ENCODE results near the gene GPR108.

The GPR108 gene

DNA sequence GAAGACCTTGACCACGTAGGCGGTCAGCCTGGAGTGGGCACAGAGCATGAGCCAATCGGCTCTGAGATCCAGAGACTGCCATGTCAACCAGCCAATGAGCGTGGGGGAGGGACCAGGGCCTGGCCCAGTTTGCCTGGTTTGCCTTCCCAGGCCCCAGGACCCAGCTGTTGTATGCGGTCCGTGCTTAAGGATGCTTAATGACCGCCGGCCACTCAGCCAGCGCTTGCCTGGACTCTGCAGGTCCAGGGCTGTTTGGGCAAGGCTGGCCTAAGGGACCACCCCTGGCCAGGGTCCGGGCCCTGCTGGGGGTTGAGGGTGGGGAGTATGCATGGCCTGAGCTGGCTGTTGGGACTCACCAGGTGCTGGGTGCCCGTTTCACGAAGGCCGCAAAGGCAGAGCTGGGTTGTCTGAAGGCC, 44.3 kb downstream of the GPR108 start:
- no peak overlapping the region for H3K4me3 ChIP-seq (ENCODE audit: low read length)
- no peak for DNase-seq (ENCODE audit: low read depth, low spot score)

DNA sequence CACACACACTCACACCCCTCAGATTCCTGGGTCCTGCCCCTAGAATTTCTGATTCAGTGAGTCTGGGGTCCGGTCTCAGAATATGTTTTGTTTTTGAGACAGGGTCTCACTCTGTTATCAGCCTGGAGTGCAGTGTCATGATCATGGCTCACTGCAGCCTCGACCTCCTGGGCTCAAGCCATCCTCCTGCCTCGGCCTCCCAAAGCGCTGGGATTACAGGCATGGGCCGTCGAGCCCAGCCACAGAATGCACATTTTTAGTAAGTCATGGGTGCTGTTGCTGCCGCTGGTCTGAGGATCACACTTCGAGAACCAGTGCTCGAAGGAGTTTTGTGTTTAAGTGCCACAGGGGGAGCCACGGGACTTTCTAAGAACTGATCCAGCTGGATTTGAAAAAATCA, 45.4 kb downstream of the GPR108 start:
- no peak for DNase-seq (ENCODE audit: low read depth, low spot score)
- H3K4me3 ChIP-seq (ENCODE audit: low read length), result no peak overlapping the region

DNA sequence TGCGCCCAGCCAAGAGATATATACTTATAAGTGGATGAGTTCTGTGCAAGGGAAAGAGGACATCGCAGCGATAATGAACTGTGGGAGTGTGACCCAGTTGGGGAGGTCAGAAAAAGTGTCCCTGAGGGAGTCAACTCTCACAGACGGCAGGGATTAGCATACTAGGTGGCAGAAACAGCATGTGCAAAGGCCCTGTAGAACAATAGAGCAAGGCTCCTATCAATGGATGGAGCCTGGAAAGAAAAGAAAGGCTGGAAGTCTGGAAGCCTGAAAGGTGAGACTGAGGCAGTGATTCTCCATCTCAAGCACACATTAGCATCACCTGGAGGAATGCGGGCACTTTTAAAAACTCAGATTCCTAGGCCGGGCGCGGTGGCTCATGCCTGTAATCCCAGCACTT, 46.0 kb downstream of the GPR108 start:
- no peak overlapping the region for H3K4me3 ChIP-seq (ENCODE audit: low read length)
- DNase-seq (ENCODE audit: low read depth, low spot score), result no peak

- no peak for DNase-seq (ENCODE audit: low read depth, low spot score)
- no peak overlapping the region for H3K4me3 ChIP-seq (ENCODE audit: low read length)
These were observed 47.1 kb downstream of the GPR108 start for GRCh38 chr19:6690160-6690885.

- DNase-seq (ENCODE audit: low read depth, low spot score), result no peak
- no peak overlapping the region for H3K4me3 ChIP-seq (ENCODE audit: low read length)
These were observed 50.3 kb downstream of the GPR108 start for GRCh38 chr19:6687114-6687513.

DNA sequence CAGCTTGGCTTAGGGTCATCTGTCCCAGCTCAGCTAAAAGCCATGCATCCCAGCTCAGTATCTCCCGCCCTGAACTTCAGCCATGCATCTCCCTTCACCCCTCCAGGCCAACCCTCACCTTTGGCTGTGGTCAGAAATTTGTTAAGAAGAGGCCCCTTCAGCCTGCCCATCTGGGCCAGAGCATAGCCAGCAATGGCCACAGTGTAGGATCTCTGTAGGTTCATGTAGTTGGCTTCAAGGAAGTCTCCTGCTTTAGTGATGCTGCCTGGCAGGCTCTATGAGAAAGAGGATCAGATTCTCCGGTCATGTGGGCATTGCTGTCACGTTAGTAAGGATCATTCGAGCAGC, 50.8 kb downstream of the GPR108 start:
- no peak for DNase-seq (ENCODE audit: low read depth, low spot score)
- no peak overlapping the region for H3K4me3 ChIP-seq (ENCODE audit: low read length)

DNA sequence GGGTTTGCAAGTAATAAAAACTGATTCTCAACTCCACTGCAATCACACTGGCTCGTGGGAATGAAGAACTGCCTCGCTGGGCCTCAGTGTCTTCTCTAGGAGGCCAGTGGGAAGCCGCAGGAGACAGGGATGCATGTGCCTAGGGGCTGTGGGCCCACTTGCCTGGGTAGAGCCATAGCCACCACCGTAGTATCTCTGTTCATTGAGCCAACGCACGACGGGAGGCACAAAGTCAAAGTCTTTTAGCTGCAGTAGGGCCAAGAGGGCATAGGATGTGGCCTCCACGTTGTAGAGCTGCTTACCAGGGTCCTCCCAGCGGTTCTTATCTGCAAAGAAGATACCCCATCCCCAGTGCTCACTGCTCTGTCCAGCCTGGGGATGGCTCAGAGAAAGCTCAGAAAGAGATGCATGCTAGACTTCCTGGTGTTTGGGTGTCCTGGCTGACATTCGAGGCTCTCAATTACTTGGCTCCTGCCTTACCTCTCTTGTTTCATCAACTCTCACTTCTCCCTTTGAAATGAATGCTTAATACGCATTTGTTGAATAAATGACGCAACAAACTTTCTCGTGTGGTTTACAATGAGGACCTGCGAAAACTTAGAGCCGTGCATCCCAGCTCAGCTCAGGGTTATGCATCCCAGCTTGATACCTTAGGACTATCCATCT, 51.3 kb downstream of the GPR108 start:
- H3K4me3 ChIP-seq (ENCODE audit: low read length), result no peak overlapping the region
- DNase-seq (ENCODE audit: low read depth, low spot score), result no peak

DNA sequence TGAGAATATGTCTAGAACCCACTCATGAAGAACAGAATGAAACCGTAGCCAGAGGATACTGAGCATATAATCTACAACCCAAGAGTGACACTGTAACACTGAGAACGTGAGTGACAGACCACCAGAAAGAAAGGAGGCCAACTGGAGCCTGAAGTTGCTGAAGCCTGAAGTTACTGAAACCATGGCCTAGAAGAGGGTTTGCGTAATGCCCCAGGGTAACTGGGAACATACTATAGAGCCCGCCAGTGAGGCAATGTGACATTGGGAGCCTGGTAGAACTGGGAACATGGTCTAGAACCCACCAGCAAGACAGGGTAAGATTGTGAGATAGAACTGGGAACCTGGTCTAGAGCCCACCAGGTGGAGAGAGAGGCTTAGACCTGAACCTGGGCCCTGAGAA, 51.9 kb downstream of the GPR108 start:
- no peak overlapping the region for H3K4me3 ChIP-seq (ENCODE audit: low read length)
- DNase-seq (ENCODE audit: low read depth, low spot score), result no peak

DNA sequence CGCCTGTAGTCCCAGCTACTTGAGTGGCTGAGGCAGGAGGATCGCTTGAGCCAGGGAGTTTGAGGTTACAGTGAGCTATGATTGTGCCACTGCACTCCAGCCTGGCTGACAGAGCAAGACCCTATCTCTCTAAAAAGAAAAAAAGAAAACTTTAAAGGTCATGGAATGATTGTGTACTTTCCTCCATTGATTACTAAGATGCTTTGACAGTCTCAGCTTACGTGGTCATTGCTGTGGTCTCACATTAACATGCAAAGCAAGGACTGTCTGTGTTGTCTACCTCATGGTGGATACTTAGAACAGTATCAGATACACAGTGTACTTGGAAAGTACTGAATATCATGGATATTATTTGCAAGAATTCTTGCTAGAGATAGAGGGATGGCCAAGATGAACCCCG, 53.4 kb downstream of the GPR108 start:
- no peak for DNase-seq (ENCODE audit: low read depth, low spot score)

GRCh38 chr19:6682607-6683128, 54.7 kb downstream of the GPR108 start:
- DNase-seq (ENCODE audit: low read depth, low spot score), result no peak
- no peak overlapping the region for H3K4me3 ChIP-seq (ENCODE audit: low read length)

More for the DNA sequence above, 53.4 kb downstream of the GPR108 start:
- H3K4me3 ChIP-seq (ENCODE audit: low read length), result no peak overlapping the region

DNA sequence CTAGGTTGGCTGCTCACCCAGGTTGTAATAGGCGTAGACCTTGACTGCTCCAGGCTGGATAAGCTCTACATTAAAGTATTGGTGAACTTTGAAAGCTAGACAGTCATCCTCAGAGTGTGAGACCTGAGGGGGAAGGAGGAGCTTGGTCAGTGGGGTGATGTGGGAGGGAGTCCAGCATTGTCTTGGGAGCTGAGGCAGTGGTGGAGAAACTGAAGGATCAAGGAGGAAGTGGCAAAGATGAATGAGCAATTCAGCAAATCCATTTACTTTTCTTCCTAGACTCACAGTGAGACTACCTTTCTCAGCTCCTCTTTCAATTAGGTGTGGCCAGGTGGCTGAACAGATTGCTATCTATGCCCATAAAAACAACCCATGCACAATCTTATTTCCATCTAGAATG, 57.2 kb downstream of the GPR108 start:
- no peak overlapping the region for H3K4me3 ChIP-seq (ENCODE audit: low read length)
- DNase-seq (ENCODE audit: low read depth, low spot score), result no peak
